HG02981 (cell line): ENCODE data around the gene TAS2R60.
"Not testable (repeated sequence)": the region's sequence is repeated elsewhere in the genome, so short reads cannot be mapped to it uniquely, and the experiment has no call there.

Experiments used
- ATAC-seq: cut with Tn5 transposase; IDR thresholded peaks from one replicate; pipeline ENCODE4 v1.9.1; 2021; ENCODE audit warnings: mild to moderate bottlenecking, moderate library complexity; ENCODE audit not compliant: unreplicated experiment

Gene TAS2R60

GRCh38 chr7:143467724-143468123, 24.5 kb downstream of the TAS2R60 start:
- no peak for ATAC-seq

- ATAC-seq: not testable (repeated sequence)
Observed at GRCh38 chr7:143472071-143472689, 28.9 kb downstream of the TAS2R60 start.

GRCh38 chr7:143477501-143478150, 34.4 kb downstream of the TAS2R60 start, which contains the start of gene TAS2R41:
Gene TAS2R41 (plus strand): TSS chr7:143477873. CDS start chr7:143477873, 0 bp downstream.
- ATAC-seq: no peak

- ATAC-seq: no peak
Observed at GRCh38 chr7:143479055-143479766, 36.0 kb downstream of the TAS2R60 start.

GRCh38 chr7:143480501-143480900, 37.2 kb downstream of the TAS2R60 start:
- ATAC-seq: no peak

GRCh38 chr7:143484119-143484518, 40.9 kb downstream of the TAS2R60 start:
- no peak for ATAC-seq

GRCh38 chr7:143485094-143485493, 41.8 kb downstream of the TAS2R60 start:
- no peak for ATAC-seq

GRCh38 chr7:143485500-143485899, 42.2 kb downstream of the TAS2R60 start:
- no peak for ATAC-seq

- ATAC-seq: not testable (repeated sequence)
Observed at GRCh38 chr7:143486266-143486665, 43.0 kb downstream of the TAS2R60 start.

GRCh38 chr7:143487061-143487460, 43.8 kb downstream of the TAS2R60 start:
- no peak for ATAC-seq

GRCh38 chr7:143487566-143487965, 44.3 kb downstream of the TAS2R60 start:
- ATAC-seq: no peak

- no peak for ATAC-seq
Observed at GRCh38 chr7:143490717-143491306, 47.6 kb downstream of the TAS2R60 start.

GRCh38 chr7:143492043-143492471, 48.8 kb downstream of the TAS2R60 start:
- ATAC-seq: no peak

GRCh38 chr7:143492799-143493739, 49.8 kb downstream of the TAS2R60 start:
- no peak for ATAC-seq

- no peak for ATAC-seq
Observed at GRCh38 chr7:143493751-143494150, 50.5 kb downstream of the TAS2R60 start.
